ENCODE data around the gene GNPDA1.
"Not testable (repeated sequence)": the region's sequence is repeated elsewhere in the genome, so short reads cannot be mapped to it uniquely, and the experiment has no call there.

GRCh38 chr5:142037599-142037998, 24.8 kb upstream of the GNPDA1 start:
- not testable (repeated sequence) for TF ChIP-seq POLR2A (IDR thresholded peaks at IDR 0.05; ENCODE audit: low read depth, low read length); POLR2AphosphoS5 (IDR thresholded peaks at IDR 0.05; ENCODE audit: low read depth, low read length); TAF1 (IDR thresholded peaks at IDR 0.05; ENCODE audit: borderline replicate concordance, low read depth, low read length)
